ENCODE data around the gene SNAP25.

- TF ChIP-seq POLR2A (IDR thresholded peaks at IDR 0.05) (no peak), CTCF (IDR thresholded peaks at IDR 0.05 in 8 of 11, conservative IDR thresholded peaks at IDR 0.05 in 3 of 11) (no peak), POLR2AphosphoS5 (IDR thresholded peaks at IDR 0.05) (no peak)
These were observed 94.6 kb downstream of the SNAP25 start for GRCh38 chr20:10313215-10313614.
